ENCODE results near the gene PIK3CB.

GRCh38 chr3:138781012-138781470 lies 53.7 kb downstream of the PIK3CB start:
- no peak for TF ChIP-seq CTCF (IDR thresholded peaks at IDR 0.05)
- no peak for TF ChIP-seq EP300 (IDR thresholded peaks at IDR 0.05)
- TF ChIP-seq POLR2AphosphoS5 (IDR thresholded peaks at IDR 0.05): no peak
- no peak for TF ChIP-seq POLR2A (IDR thresholded peaks at IDR 0.05)
